ENCODE results near the gene MCUB.

DNA sequence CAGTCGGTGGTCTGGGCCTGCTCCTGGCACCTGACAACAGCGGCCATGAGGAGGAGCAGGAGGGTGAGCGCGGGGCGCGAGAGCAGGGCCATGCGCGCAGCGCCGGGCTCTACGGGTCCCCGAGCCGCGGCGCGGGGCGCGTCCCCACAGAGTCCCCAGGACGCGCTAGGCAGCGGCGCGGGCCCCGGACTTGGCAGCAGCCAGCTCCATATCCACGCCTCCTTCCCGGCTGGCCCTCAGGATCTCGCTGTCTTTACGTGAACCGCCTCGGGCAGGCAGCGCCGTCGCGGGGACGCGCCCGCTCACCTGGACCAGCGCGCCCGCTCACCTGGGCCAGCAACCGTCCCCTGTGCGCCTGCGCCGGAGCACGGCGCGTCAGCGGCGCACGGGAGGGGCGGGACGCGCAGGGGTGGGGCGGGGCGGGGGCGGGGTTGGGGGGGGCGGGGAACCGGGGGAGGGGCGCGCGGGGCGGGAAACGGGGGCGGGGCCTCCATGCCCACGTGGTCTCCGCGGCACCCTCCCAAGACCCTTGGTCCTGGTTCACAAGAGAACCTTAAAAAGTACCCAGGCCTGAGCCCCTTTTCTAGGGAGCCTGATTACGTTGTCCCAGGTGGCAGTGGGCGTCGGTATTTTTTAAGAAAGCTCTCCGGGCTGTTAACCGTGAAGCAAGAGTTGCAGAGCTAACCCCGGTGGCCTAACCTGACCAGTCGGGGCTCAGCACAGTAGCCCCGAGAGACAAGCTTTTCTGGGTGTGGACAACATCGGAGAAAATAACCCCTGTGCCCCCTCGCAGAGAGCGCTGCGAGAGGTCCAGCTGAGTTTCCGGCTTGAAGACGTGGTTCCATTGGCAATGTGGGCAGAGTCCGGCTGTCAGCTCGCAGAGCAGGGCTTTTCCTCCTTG, 169.9 kb downstream of the MCUB start, which contains the start of gene PLA2G12A:
- TF ChIP-seq, protein P1, sequence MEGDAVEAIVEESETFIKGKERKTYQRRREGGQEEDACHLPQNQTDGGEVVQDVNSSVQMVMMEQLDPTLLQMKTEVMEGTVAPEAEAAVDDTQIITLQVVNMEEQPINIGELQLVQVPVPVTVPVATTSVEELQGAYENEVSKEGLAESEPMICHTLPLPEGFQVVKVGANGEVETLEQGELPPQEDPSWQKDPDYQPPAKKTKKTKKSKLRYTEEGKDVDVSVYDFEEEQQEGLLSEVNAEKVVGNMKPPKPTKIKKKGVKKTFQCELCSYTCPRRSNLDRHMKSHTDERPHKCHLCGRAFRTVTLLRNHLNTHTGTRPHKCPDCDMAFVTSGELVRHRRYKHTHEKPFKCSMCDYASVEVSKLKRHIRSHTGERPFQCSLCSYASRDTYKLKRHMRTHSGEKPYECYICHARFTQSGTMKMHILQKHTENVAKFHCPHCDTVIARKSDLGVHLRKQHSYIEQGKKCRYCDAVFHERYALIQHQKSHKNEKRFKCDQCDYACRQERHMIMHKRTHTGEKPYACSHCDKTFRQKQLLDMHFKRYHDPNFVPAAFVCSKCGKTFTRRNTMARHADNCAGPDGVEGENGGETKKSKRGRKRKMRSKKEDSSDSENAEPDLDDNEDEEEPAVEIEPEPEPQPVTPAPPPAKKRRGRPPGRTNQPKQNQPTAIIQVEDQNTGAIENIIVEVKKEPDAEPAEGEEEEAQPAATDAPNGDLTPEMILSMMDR (IDR thresholded peaks at IDR 0.05) = no peak
- TF ChIP-seq POLR2A (IDR thresholded peaks at IDR 0.05) (no peak), EP300 (IDR thresholded peaks at IDR 0.05) (no peak), POLR2AphosphoS5 (IDR thresholded peaks at IDR 0.05) (peak; percentile 56 to 71 (median 65))
